Sigmoid colon (tissue), 4 donors: Measurements from ENCODE around the gene LRRC72.

Experiments used
- EP300 ChIP-seq, 4 donors: sonication (generic); formaldehyde crosslinking; IDR thresholded peaks; one replicate each; pipeline ENCODE4 v1.6.1; 2017; ENCODE audit warnings: antibody characterized with exemption in 4 of 4
- POLR2AphosphoS5 ChIP-seq, 4 donors: sonication (generic); formaldehyde crosslinking; IDR thresholded peaks; one replicate each; pipeline ENCODE4 v1.6.1; 2017; ENCODE audit warnings: antibody characterized with exemption in 4 of 4
- TF ChIP-seq, protein P1 (sequence below), 4 experiments: fragments of 450-650 bp in 3 of 4; fragments of 200-600 bp in 1 of 4; IDR thresholded peaks; one replicate each; pipeline ENCODE4 v1.5.1; 2016 to 2019; ENCODE audit warnings: antibody characterized with exemption in 4 of 4, mild to moderate bottlenecking in 3 of 4, moderate library complexity in 2 of 4

DNA sequence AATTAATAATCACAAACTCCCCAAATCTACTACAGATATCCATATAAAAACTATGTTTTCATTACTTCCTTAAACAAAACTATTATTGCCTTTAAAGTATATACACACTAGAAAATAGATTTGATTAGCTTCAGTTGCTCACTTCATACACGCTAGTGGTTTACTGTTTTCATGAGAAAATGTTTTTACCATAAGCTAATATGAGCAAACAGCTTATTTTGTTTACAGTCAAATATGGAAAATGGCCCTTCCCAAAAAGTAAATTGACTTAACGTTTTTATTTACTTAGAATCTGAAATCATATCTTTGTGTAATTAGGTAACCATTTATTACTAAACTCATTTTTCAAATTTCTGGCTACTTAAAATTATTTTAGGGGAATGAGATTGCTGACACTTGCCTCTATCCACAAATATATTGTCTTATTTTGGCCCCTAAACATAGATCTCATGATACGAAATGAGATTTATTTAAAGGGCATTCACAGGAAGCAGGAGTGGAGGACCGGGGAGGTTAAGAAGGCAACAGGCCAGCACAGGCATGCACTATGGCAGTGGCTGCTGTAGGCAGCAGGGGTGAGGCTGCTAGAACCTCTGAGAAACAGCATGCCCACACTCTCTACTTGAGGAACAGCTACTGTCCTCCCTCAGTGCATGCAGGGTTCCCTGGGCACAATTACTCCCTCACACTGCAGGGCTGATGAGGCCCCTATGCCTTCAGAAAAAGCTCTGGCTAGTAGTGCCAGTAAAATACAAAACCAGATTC is 31.5 kb upstream of the LRRC72 start:
- TF ChIP-seq, protein P1, sequence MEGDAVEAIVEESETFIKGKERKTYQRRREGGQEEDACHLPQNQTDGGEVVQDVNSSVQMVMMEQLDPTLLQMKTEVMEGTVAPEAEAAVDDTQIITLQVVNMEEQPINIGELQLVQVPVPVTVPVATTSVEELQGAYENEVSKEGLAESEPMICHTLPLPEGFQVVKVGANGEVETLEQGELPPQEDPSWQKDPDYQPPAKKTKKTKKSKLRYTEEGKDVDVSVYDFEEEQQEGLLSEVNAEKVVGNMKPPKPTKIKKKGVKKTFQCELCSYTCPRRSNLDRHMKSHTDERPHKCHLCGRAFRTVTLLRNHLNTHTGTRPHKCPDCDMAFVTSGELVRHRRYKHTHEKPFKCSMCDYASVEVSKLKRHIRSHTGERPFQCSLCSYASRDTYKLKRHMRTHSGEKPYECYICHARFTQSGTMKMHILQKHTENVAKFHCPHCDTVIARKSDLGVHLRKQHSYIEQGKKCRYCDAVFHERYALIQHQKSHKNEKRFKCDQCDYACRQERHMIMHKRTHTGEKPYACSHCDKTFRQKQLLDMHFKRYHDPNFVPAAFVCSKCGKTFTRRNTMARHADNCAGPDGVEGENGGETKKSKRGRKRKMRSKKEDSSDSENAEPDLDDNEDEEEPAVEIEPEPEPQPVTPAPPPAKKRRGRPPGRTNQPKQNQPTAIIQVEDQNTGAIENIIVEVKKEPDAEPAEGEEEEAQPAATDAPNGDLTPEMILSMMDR (IDR thresholded peaks at IDR 0.05), result no peak
- TF ChIP-seq EP300 (IDR thresholded peaks at IDR 0.05), result no peak
- TF ChIP-seq POLR2AphosphoS5 (IDR thresholded peaks at IDR 0.05), result no peak
